Measurements from ENCODE around the gene POU1F1.
A peak's percentile ranks its signal among the peaks of the same experiment; 100 is the strongest.
"Not testable (repeated sequence)": the region's sequence is repeated elsewhere in the genome, so short reads cannot be mapped to it uniquely, and the experiment has no call there.

Gene POU1F1, protein sequence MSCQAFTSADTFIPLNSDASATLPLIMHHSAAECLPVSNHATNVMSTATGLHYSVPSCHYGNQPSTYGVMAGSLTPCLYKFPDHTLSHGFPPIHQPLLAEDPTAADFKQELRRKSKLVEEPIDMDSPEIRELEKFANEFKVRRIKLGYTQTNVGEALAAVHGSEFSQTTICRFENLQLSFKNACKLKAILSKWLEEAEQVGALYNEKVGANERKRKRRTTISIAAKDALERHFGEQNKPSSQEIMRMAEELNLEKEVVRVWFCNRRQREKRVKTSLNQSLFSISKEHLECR

DNA sequence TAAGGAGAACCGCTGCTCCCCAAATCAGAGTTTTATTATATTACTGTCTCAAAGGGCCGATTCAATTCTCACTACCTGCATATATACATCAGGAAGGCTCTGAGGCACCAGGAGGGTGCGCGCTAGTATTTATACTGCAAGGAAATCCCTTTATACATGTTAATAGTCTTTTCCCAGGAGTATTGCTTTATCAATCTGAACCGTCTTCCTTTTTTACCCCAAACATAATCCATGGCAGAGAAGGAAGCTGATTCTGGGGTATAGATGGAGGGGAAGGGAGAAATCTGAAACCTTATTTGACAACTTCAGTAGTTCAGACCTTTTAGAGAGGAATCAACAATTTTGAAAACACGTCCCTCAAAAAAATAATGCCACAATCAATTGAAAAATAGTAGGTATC lies at the start of gene POU1F1:
POU1F1 (minus strand) TSS at position 101 of the 400 bp plus-strand sequence. CDS start 122 bp downstream, outside the sequence.
- no peak for DNase-seq (ENCODE audit: low spot score)

- no peak for DNase-seq (ENCODE audit: low spot score)
These were observed 48.2 kb upstream of the POU1F1 start for GRCh38 chr3:87324609-87325008.

- no peak for DNase-seq (ENCODE audit: low spot score)
These were observed 44.6 kb upstream of the POU1F1 start for GRCh38 chr3:87320756-87321626.

DNA sequence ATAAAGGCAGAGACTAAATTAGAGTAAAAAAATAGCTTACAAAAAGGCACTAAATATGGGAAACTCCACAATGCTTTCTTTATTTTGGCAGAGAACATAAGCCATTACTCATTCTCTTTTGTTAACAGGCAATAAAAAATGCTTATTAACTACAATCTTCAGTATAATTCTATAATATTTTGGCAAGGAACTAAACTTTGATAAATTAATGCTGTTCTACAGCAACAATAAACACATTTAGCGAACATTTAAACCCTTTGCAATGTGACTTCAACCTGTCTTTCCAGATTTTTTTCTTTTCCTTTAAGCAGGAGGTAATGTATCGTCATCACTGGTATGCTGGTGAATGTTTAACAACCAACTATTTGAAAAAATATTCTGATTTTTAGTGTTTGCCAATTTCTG lies 42.2 kb upstream of the POU1F1 start:
- DNase-seq (ENCODE audit: low spot score): no peak

DNA sequence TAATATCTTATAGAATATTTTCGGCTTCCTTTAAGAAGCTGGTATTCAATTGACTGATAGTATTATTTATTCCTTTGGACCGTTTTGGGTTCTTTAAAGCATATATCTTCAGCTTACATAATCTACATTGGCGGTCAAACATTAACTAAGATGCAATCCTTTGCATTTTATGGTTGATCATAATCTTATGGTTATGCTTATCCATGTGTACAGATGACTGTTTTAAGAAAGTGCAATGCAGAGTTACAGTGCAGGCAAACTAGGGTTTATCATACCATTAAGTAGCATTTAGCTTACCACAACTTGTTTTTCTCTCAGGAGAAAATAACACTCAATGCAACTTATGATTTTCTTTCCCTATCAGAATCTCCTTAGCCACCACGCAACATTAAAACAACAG lies 41.4 kb upstream of the POU1F1 start:
- no peak for DNase-seq (ENCODE audit: low spot score)

DNA sequence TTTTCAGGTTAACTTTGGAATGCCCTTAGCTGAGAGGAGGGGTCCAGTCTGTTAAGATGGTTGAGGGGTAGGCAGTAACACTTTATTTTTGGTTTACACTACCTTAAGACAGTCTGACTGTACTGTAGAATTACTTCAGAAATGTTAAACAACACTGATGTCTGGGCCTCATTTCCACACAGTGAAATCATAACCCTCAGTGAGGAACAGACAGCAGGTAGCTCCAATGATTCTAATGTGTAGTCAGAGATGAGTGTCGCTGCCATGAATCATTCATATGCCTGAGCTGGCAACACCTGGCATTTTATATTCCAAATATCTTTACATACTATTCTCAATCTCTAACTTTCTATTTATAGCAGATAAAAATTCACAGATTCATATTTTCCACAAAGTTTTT lies 37.3 kb upstream of the POU1F1 start:
- no peak for DNase-seq (ENCODE audit: low spot score)

GRCh38 chr3:87311309-87311708 lies 34.9 kb upstream of the POU1F1 start:
- DNase-seq (ENCODE audit: low spot score): no peak

GRCh38 chr3:87309601-87310000 lies 33.2 kb upstream of the POU1F1 start:
- DNase-seq (ENCODE audit: low spot score): no peak

DNA sequence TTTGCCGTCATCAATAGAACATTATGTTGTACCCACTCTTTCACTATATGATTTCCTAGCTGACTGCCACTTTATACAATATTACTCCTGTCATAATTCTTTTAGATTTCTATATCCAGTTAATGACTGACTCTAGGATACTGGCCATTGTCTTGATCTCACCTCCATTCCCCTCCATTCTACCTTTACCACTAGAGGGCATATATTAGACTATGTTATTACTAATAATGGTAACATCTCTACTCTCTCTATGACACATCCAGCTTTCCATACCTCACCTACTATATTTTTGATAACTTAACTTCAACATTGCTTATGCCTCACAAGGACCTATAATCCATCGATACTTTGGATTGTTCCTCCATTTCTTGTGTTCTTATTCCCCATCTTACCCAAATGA lies 31.4 kb upstream of the POU1F1 start:
- DNase-seq (ENCODE audit: low spot score): no peak

DNA sequence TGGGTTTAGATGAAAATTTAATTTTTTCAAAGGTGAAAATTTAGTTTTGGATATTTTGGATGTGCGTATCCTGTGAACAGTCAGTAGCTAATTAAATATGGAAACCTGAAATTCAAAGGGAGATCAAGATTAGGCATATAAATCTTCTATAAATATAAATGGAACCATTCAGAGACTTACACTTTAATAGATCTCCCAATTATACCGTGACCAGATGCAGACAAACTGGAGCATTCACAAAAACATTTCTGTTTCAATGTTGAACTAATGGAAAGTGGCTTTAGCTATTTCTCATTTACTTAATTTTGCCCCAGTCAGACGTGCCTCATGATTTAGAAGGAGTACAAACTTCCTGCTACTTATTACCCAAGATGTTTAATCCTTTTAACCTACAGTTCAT lies 29.1 kb upstream of the POU1F1 start:
- DNase-seq (ENCODE audit: low spot score): no peak

DNA sequence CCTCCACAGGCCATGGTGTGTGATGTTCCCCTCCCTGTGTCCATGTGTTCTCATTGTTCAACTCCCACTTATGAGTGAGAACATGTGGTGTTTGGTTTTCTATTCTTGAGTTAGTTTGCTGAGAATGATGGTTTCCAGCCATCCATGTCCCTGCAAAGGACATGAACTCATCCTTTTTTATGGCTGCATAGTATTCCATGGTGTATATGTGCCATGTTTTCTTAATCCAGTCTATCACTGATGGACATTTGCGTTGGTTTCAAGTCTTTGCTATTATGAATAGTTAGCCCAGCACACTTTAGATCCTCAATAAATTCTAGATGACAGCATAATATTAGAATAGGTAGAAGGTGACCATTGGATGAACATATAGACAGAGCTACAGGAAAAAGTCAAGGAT lies 28.6 kb upstream of the POU1F1 start:
- DNase-seq (ENCODE audit: low spot score): not testable (repeated sequence)

GRCh38 chr3:87298111-87298718 lies 21.8 kb upstream of the POU1F1 start:
- DNase-seq (ENCODE audit: low spot score): peak; percentile 74

DNA sequence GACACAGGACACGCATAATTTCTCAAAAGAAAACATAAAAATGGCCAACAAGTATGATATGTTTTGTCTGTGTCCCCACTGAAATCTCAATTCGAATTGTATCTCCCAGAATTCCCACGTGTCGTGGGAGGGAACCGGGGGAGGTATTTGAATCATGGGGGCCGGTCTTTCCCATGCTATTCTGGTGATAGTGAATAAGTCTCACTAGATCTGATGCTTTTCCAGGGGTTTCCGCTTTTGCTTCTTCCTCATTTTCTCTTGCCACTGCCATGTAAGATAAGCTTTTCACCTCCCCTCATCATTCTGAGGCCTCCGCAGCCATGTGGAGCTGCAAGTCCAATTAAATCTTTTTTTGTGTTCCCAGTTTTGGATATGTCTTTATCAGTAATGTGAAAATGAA lies 12.1 kb upstream of the POU1F1 start:
- DNase-seq (ENCODE audit: low spot score): no peak

DNA sequence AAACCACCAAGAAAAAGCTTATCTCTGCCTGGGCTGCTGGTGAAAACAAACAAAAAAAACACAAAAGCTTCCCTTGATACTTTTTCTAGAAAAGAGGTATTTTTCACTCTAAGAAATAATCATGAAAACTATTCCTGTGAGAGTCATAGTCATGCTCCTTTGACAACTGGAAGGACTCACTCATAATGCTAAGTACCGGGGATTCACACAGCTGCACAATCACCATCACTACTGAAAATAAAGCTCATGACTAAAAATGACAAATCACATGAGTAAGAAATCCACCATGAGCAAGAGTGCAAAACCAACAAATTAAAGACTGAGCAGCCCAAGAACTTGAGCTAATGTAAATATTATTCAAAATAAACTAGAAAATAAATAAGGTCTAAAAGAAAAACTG lies 10.6 kb upstream of the POU1F1 start:
- no peak for DNase-seq (ENCODE audit: low spot score)

DNA sequence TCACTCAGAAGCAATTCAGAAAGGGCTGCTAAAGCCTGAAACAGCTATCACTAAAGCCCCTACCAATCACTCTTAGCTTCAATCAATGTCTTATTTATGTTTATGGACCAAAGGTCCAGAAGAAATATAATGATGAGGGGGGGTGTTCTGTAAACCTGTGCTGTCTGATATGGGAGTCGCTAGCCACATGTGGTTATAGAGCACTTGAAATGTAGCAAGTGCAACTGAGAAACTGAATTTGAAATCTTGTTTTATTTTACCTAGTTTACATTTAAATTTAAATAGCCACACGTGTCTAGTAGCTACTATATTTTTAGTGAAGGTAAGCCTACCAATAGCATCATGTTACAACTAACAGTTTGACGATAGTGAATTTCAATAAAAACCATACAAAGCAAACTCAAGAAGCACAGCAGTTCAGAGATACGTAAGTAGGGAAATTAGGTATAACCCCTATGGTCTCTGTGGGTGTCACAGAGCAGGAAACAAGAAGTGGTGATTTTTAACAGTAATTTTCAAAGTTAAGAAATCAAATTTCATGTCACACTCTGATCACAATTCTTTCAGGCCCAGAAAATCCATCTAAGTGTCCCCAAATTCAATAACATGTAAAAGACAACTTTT lies 3.6 kb downstream of the POU1F1 start:
- DNase-seq (ENCODE audit: low spot score): no peak

DNA sequence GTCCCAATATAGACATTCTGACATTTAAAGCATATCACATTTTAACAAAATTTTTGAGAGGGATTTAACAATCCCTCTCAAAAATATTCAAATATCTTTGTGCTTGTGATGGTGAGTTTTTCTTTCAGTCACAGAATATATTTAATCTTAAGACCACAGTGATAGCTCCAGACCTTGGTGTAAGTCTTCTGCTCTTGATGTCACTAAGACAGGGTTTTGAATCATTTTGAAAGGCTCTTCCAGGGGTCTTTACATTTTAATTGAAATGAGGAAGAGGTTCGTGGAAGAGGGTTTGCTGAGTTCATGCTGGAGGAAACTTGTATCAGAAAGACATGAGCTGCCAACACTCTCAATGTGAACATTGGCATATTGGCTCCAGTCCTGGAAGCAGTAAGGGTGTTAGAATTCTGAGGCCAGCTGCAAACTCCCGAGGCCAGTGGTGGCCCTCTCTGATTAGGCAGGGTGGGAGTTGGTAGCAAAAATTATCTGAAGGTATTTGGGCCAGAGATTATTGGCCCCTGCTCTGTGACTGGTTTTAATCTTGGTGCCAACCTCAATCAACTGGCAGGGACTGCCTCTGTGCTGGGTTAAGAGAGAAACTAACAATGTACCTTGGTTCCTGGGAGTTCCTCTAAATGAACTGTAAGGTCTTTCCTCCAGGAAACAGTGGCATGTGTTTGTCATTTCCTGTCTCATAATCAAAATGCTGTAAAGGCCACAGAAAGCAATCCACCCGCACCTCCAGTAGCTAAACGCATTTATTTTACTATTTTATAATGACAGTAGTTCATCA lies 5.3 kb downstream of the POU1F1 start:
- no peak for DNase-seq (ENCODE audit: low spot score)

- no peak for DNase-seq (ENCODE audit: low spot score)
These were observed 6.7 kb downstream of the POU1F1 start for GRCh38 chr3:87269723-87270122.

DNA sequence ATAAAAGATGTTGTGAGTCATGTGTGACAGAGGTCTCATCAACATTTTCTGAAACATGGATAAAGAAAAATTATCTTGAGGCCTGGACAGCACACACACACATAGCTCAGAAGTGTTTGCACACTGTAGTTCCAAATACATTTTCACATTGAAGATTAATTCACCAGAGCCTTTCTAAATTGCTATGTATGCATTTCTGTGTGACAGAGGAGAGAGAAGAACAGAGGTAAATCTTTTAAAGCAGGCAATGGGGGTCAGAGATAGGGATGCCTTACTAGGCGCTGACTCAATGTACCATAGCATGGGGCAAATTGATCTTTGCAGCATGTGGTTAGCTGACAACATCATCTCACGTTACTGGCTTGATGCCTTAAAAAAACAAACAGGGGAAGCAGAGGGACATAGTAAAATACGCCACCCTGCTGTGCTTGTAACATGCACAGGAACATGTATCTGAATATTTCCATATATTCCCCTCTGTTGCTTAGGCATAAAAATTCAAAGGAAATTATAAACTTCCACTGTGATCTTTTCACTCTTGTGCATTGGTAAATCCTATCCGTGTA lies 7.7 kb downstream of the POU1F1 start:
- DNase-seq (ENCODE audit: low spot score): no peak

GRCh38 chr3:87267953-87268645 lies 8.3 kb downstream of the POU1F1 start:
- no peak for DNase-seq (ENCODE audit: low spot score)

- no peak for DNase-seq (ENCODE audit: low spot score)
These were observed 14.5 kb downstream of the POU1F1 start for GRCh38 chr3:87261925-87262324.

- peak; percentile 75 for DNase-seq (ENCODE audit: low spot score)
These were observed 16.1 kb downstream of the POU1F1 start for GRCh38 chr3:87260270-87260669.

All from pons (tissue), 1 donor.